ENCODE results near the gene PPP2R2B.
A peak's percentile ranks its signal among the peaks of the same experiment; 100 is the strongest.

The PPP2R2B gene

DNA sequence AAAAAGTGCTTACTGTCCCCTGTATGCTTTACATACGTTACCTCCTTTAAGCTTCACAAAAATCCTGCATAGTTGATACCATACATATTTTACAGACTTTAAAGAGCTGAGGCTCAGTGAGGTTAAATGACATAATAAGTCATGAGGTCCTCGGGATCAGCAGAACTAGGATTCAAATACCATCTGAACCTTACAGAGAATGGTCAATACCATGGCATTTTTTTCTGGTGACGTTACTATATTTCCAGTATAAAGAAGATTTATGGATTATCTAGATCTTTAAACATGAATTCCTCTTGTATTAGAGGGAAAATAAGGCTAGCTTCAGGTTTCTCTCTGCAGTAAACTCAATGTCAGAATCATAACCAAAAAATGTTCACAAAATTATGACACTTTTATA is 208.9 kb downstream of the PPP2R2B start:
- H3K4me2 ChIP-seq (ENCODE audit: low read length), result no peak overlapping the region

DNA sequence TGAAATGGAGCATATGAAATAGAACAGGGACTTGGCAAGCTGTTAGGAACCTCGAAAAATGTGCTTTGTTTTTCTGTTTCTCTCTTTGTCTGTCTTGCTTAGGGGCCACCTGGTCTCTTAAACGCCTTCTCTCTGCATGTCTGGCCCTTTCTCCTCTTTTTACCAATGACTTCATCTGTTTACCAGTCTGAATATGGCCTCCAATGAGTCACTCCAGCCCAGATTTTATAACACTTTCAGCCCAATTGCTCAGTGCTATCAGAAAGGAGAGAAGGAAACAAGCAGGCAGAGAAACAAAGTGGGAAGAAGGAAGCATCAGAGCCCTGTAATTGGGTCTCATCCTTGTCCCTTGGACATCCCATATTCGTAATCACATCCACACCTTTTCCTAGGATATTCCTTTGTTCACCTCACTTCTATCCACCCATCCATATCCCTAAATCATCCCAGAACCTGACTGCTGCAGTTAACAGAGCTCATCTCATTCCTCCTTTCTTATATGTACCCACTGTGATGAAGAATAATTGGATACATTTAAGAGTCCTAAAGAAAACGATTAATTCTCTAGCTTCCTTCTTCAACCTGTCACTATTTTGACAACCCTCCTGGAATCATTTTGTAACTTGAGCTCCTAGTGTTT is 210.8 kb downstream of the PPP2R2B start:
- H3K9ac ChIP-seq (ENCODE audit: low read length), result no peak overlapping the region

More for the DNA sequence above, 208.9 kb downstream of the PPP2R2B start:
- Histone ChIP-seq H2BK12ac (ENCODE audit: low read length) (no peak overlapping the region), H3K79me1 (ENCODE audit: low read length) (no peaks in the 10 kb centered on the region), H3K9ac (ENCODE audit: low read length) (no peak overlapping the region), H2BK120ac (ENCODE audit: insufficient read depth, low read length, poor library complexity) (no peak overlapping the region), H3K14ac (ENCODE audit: low read length) (no peak overlapping the region), H3K27me3 (ENCODE audit: insufficient read depth, low read length) (no peaks in the 10 kb centered on the region), H4K8ac (ENCODE audit: low read depth, low read length) (no peak overlapping the region), H4K91ac (ENCODE audit: low read depth, low read length) (no peak overlapping the region), H2AK5ac (ENCODE audit: low read length) (no peak overlapping the region), H2AFZ (ENCODE audit: insufficient read depth, low read length, poor library complexity) (no peak overlapping the region), H3K4me3 (ENCODE audit: low read depth, low read length) (no peak overlapping the region), H3K23ac (ENCODE audit: low read length) (no peak overlapping the region), H3K9me3 (ENCODE audit: insufficient read depth, low read depth, low read length) (no peaks in the 10 kb centered on the region), H4K12ac (ENCODE audit: low read depth, low read length) (no peak overlapping the region), H3K36me3 (ENCODE audit: control insufficient read depth in 1 of 2, insufficient read depth in 2 of 2, low read length in 2 of 2) (no peaks in the 10 kb centered on the region), H3K79me2 (ENCODE audit: control insufficient read depth, insufficient read depth, low read length, poor library complexity) (no peaks in the 10 kb centered on the region), H3K4ac (ENCODE audit: low read depth, low read length) (no peak overlapping the region), H3K18ac (ENCODE audit: low read length) (no peak overlapping the region), H3K27ac (ENCODE audit: low read depth, low read length) (no peak overlapping the region), H2BK5ac (ENCODE audit: low read depth, low read length, poor library complexity) (no peak overlapping the region), H3K4me1 (ENCODE audit: control insufficient read depth in 1 of 2, insufficient read depth in 2 of 2, low read length in 2 of 2) (peaks cover 0 to 3% of the 10 kb centered on the region in 2 experiments)
- no CpG with 5 or more reads among the region's 3 CpGs for WGBS (ENCODE audit: extremely low coverage, insufficient coverage, insufficient read length)
- peak in 1 of 2 donors; percentile 31 for DNase-seq

DNA sequence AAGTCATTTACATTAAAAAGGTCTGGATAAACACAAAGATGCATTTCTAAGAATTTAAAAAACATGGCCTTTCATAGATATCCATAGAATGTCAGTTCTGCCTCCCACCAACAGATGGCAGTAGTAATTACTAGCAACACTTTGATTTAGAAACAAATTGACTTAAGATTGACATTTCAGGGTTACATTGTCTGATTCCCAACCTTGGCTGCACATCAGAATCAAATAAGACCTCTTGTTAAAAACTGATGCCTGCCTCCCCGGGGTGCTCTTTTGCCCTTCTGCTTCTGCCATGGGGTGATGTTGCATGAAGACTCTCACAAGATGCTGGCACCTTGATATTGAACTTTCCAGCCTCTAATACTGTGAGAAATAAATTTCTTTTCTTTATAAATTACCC is 216.3 kb downstream of the PPP2R2B start:
- no peak overlapping the region for H4K91ac ChIP-seq (ENCODE audit: low read depth, low read length)
- H3K23ac ChIP-seq (ENCODE audit: low read length), result no peak overlapping the region
- no peak overlapping the region for H2BK5ac ChIP-seq (ENCODE audit: low read depth, low read length, poor library complexity)
- H3K4me1 ChIP-seq (ENCODE audit: control insufficient read depth in 1 of 2, insufficient read depth in 2 of 2, low read length in 2 of 2), result no peaks in the 10 kb centered on the region
- H3K14ac ChIP-seq (ENCODE audit: low read length), result no peak overlapping the region
- H4K8ac ChIP-seq (ENCODE audit: low read depth, low read length), result no peak overlapping the region
- no peak overlapping the region for H3K4me2 ChIP-seq (ENCODE audit: low read length)
- H3K36me3 ChIP-seq (ENCODE audit: control insufficient read depth in 1 of 2, insufficient read depth in 2 of 2, low read length in 2 of 2), result no peaks in the 10 kb centered on the region
- DNase-seq, result peak in 1 of 2 donors; percentile 62
- no peak overlapping the region for H3K18ac ChIP-seq (ENCODE audit: low read length)
- H2AFZ ChIP-seq (ENCODE audit: insufficient read depth, low read length, poor library complexity), result no peak overlapping the region
- no peak overlapping the region for H3K27ac ChIP-seq (ENCODE audit: low read depth, low read length)
- no peaks in the 10 kb centered on the region for H3K79me1 ChIP-seq (ENCODE audit: low read length)
- no peaks in the 10 kb centered on the region for H3K27me3 ChIP-seq (ENCODE audit: insufficient read depth, low read length)
- no peak overlapping the region for H3K4ac ChIP-seq (ENCODE audit: low read depth, low read length)
- no peaks in the 10 kb centered on the region for H3K9me3 ChIP-seq (ENCODE audit: insufficient read depth, low read depth, low read length)
- WGBS (ENCODE audit: extremely low coverage, insufficient coverage, insufficient read length), result no CpG with 5 or more reads among the region's 1 CpG
- H2AK5ac ChIP-seq (ENCODE audit: low read length), result no peak overlapping the region
- no peak overlapping the region for H2BK120ac ChIP-seq (ENCODE audit: insufficient read depth, low read length, poor library complexity)
- H2BK12ac ChIP-seq (ENCODE audit: low read length), result no peak overlapping the region
- no peak overlapping the region for H4K12ac ChIP-seq (ENCODE audit: low read depth, low read length)
- no peak overlapping the region for H3K9ac ChIP-seq (ENCODE audit: low read length)
- H3K4me3 ChIP-seq (ENCODE audit: low read depth, low read length), result no peak overlapping the region
- no peaks in the 10 kb centered on the region for H3K79me2 ChIP-seq (ENCODE audit: control insufficient read depth, insufficient read depth, low read length, poor library complexity)

More for the DNA sequence above, 210.8 kb downstream of the PPP2R2B start:
- Histone ChIP-seq H3K18ac (ENCODE audit: low read length) (no peak overlapping the region), H2BK5ac (ENCODE audit: low read depth, low read length, poor library complexity) (no peak overlapping the region), H2AFZ (ENCODE audit: insufficient read depth, low read length, poor library complexity) (no peak overlapping the region), H2AK5ac (ENCODE audit: low read length) (no peak overlapping the region), H3K79me2 (ENCODE audit: control insufficient read depth, insufficient read depth, low read length, poor library complexity) (no peaks in the 10 kb centered on the region), H4K12ac (ENCODE audit: low read depth, low read length) (no peak overlapping the region), H3K27ac (ENCODE audit: low read depth, low read length) (no peak overlapping the region), H3K14ac (ENCODE audit: low read length) (no peak overlapping the region), H3K23ac (ENCODE audit: low read length) (no peak overlapping the region), H2BK120ac (ENCODE audit: insufficient read depth, low read length, poor library complexity) (no peak overlapping the region), H4K8ac (ENCODE audit: low read depth, low read length) (no peak overlapping the region), H3K36me3 (ENCODE audit: control insufficient read depth in 1 of 2, insufficient read depth in 2 of 2, low read length in 2 of 2) (no peaks in the 10 kb centered on the region), H3K4me3 (ENCODE audit: low read depth, low read length) (no peak overlapping the region), H3K4me1 (ENCODE audit: control insufficient read depth in 1 of 2, insufficient read depth in 2 of 2, low read length in 2 of 2) (peaks cover 0 to 3% of the 10 kb centered on the region in 2 experiments), H2BK12ac (ENCODE audit: low read length) (peak overlapping the region; percentile 60), H3K79me1 (ENCODE audit: low read length) (no peaks in the 10 kb centered on the region), H3K4me2 (ENCODE audit: low read length) (no peak overlapping the region), H3K27me3 (ENCODE audit: insufficient read depth, low read length) (no peaks in the 10 kb centered on the region), H3K4ac (ENCODE audit: low read depth, low read length) (no peak overlapping the region), H3K9me3 (ENCODE audit: insufficient read depth, low read depth, low read length) (no peaks in the 10 kb centered on the region), H4K91ac (ENCODE audit: low read depth, low read length) (no peak overlapping the region)
- WGBS (ENCODE audit: extremely low coverage, insufficient coverage, insufficient read length), result no CpG with 5 or more reads among the region's 4 CpGs
- DNase-seq, result no peak

DNA sequence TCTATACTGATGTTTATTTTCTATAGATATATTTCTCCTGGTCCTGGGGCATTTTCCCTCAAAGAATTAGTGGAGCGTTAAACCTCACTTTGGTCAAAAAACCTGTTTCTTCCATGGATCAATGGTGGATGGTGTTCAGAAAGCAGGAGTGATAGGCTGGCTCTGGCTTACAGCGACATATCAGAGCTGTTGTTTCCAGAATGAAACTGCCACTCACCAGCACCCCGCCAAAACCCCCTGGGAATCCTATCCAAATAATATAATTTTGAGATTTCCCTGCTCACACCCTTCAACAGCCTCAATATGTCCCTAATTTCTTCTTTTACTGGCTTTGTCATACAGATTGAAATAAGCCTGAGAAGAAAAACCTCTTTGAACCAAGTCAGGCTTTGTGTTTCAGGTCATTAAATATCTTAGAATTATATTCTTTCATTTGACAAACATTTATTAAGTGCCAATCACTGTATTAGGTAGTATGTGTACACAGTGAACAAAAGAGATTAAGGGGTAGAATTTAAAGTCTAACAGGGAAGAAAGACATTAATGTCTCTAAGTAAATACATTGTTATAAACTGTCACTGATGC is 218.1 kb downstream of the PPP2R2B start:
- Histone ChIP-seq H3K4ac (ENCODE audit: low read depth, low read length) (no peak overlapping the region), H3K36me3 (ENCODE audit: control insufficient read depth in 1 of 2, insufficient read depth in 2 of 2, low read length in 2 of 2) (no peaks in the 10 kb centered on the region), H4K12ac (ENCODE audit: low read depth, low read length) (no peak overlapping the region), H3K9me3 (ENCODE audit: insufficient read depth, low read depth, low read length) (no peaks in the 10 kb centered on the region), H2BK12ac (ENCODE audit: low read length) (no peak overlapping the region), H4K91ac (ENCODE audit: low read depth, low read length) (no peak overlapping the region), H3K79me2 (ENCODE audit: control insufficient read depth, insufficient read depth, low read length, poor library complexity) (no peaks in the 10 kb centered on the region), H4K8ac (ENCODE audit: low read depth, low read length) (no peak overlapping the region), H3K4me3 (ENCODE audit: low read depth, low read length) (no peak overlapping the region), H3K23ac (ENCODE audit: low read length) (no peak overlapping the region), H3K79me1 (ENCODE audit: low read length) (no peaks in the 10 kb centered on the region), H2AFZ (ENCODE audit: insufficient read depth, low read length, poor library complexity) (no peak overlapping the region), H3K18ac (ENCODE audit: low read length) (no peak overlapping the region), H3K14ac (ENCODE audit: low read length) (no peak overlapping the region), H2BK5ac (ENCODE audit: low read depth, low read length, poor library complexity) (no peak overlapping the region), H3K4me2 (ENCODE audit: low read length) (no peak overlapping the region), H2BK120ac (ENCODE audit: insufficient read depth, low read length, poor library complexity) (no peak overlapping the region), H3K4me1 (ENCODE audit: control insufficient read depth in 1 of 2, insufficient read depth in 2 of 2, low read length in 2 of 2) (no peaks in the 10 kb centered on the region), H3K9ac (ENCODE audit: low read length) (no peak overlapping the region), H2AK5ac (ENCODE audit: low read length) (no peak overlapping the region), H3K27ac (ENCODE audit: low read depth, low read length) (no peak overlapping the region), H3K27me3 (ENCODE audit: insufficient read depth, low read length) (no peaks in the 10 kb centered on the region)
- no peak for DNase-seq
- no CpG with 5 or more reads among the region's 3 CpGs for WGBS (ENCODE audit: extremely low coverage, insufficient coverage, insufficient read length)

Data from trophoblast cell (in vitro differentiated cells and primary cell).